GM12878 (cell line): ENCODE measurements around the gene CD151.

ENCODE experiments used
- CEBPB ChIP-seq, 2 experiments: fragments of 150-350 bp in 1 of 2; IDR thresholded peaks; 2 replicates each; pipeline ENCODE4 v1.6.1; 2012 to 2014; ENCODE audit warnings: low read depth in 2 of 2, low read length in 2 of 2, borderline replicate concordance in 1 of 2, inconsistent platforms in 1 of 2
- EZH2 ChIP-seq: IDR thresholded peaks from 2 replicates; pipeline ENCODE4 v1.6.1; 2012; ENCODE audit warnings: low read depth, mild to moderate bottlenecking, control low read depth, inconsistent platforms, low read length, borderline replicate concordance; ENCODE audit not compliant: control insufficient read depth
- SMC3 ChIP-seq: IDR thresholded peaks from 2 replicates; pipeline ENCODE4 v1.6.1; 2011; ENCODE audit warnings: low read length, improper control_type of control experiment, borderline replicate concordance

- TF ChIP-seq CEBPB (IDR thresholded peaks at IDR 0.05; ENCODE audit: borderline replicate concordance in 1 of 2, low read depth in 2 of 2, low read length in 2 of 2) (no peak), SMC3 (no peak), EZH2 (no peak)
These were observed 28.8 kb upstream of the CD151 start for GRCh38 chr11:803770-804598.
